ENCODE results near the gene C9orf57. TPM values are rescaled to one million over a fixed set of nuclear protein-coding genes. Genes with fewer than 3 reads are reported as not detected.

The C9orf57 gene
- total and polyA plus RNA-seq, 2 donors (not counting 1 experiment from before 2014, with no cell fraction given) = not detected

GRCh38 chr9:72037571-72037970 is 22.8 kb downstream of the C9orf57 start:
- Mint-ChIP-seq H3K9me3 (ENCODE audit: insufficient read depth) (no peaks in the 10 kb centered on the region), H3K27ac (no peak overlapping the region), H3K27me3 (peaks cover 20% of the 10 kb centered on the region), H3K4me1 (peaks cover 5% of the 10 kb centered on the region), H3K4me3 (no peak overlapping the region)
- DNase-seq (no peak), ATAC-seq (ENCODE audit: low read depth) (no peak)
- Histone ChIP-seq H3K27me3 (replicated peaks in 1 of 4; ENCODE audit: control extremely low read depth in 1 of 4, control insufficient read depth in 3 of 4, insufficient read depth in 4 of 4, low read length in 3 of 4) (no peaks in the 10 kb centered on the region), H3K36me3 (replicated peaks in 1 of 2; ENCODE audit: control extremely low read depth in 1 of 2, control insufficient read depth in 1 of 2, extremely low read depth in 1 of 2, insufficient read depth in 2 of 2, low read length in 1 of 2) (no peaks in the 10 kb centered on the region), H3K4me1 (ENCODE audit: control insufficient read depth in 2 of 2, insufficient read depth in 2 of 2, low read length in 2 of 2) (peaks cover 4 to 5% of the 10 kb centered on the region in 2 donors), H3K79me2 (ENCODE audit: control insufficient read depth, insufficient read depth, low read length) (no peaks in the 10 kb centered on the region), H3K9ac (ENCODE audit: low read length) (no peak overlapping the region), H3K4me3 (ENCODE audit: control extremely low read depth in 1 of 5, extremely low read depth in 1 of 5, insufficient read depth in 1 of 5, low read depth in 2 of 5, low read length in 4 of 5) (no peak overlapping the region), H2AFZ (ENCODE audit: insufficient read depth, low read depth, low read length, poor library complexity, severe bottlenecking) (no peak overlapping the region), H3K4me2 (replicated peaks; ENCODE audit: low read depth, low read length, poor library complexity, severe bottlenecking) (no peak overlapping the region), H4K20me1 (ENCODE audit: control insufficient read depth, insufficient read depth, low read length, poor library complexity, severe bottlenecking) (no peaks in the 10 kb centered on the region), H3K27ac (ENCODE audit: low read length in 2 of 2) (no peak overlapping the region), H3K9me3 (ENCODE audit: control extremely low read depth in 1 of 3, control insufficient read depth in 2 of 3, insufficient read depth in 1 of 3, low read length in 2 of 3) (no peaks in the 10 kb centered on the region)
- POLR2A ChIA-PET = no interaction called here
- TF ChIP-seq CTCF (IDR thresholded peaks at IDR 0.05) (no peak), EZH2 (IDR thresholded peaks at IDR 0.05; ENCODE audit: borderline replicate concordance, insufficient read depth, low read depth, low read length, poor library complexity, severe bottlenecking) (no peak)
- 91% methylated on average over 3 of the region's 4 CpGs for WGBS (ENCODE audit: insufficient coverage)
- intact Hi-C loops (cut with micrococcal nuclease) = no loop called here
- CTCF ChIA-PET = interaction anchor here (0.7 to 4.4 kb wide), 4 partner anchors 12 to 784 kb away, joined by 3 to 55 read pairs (median 4); no protein-coding TSS in a partner anchor

GRCh38 chr9:72030767-72031166 is 29.6 kb downstream of the C9orf57 start:
- peaks cover under 1% of the 10 kb centered on the region for H3K4me1 Mint-ChIP-seq
- no peak overlapping the region for H3K27ac Mint-ChIP-seq
- H3K27me3 Mint-ChIP-seq = peaks cover 20% of the 10 kb centered on the region
- no peak overlapping the region for H3K4me3 Mint-ChIP-seq
- Histone ChIP-seq H3K9me3 (ENCODE audit: control extremely low read depth in 1 of 3, control insufficient read depth in 2 of 3, insufficient read depth in 1 of 3, low read length in 2 of 3) (no peaks in the 10 kb centered on the region), H3K9ac (ENCODE audit: low read length) (no peak overlapping the region), H3K79me2 (ENCODE audit: control insufficient read depth, insufficient read depth, low read length) (no peaks in the 10 kb centered on the region), H3K4me1 (ENCODE audit: control insufficient read depth in 2 of 2, insufficient read depth in 2 of 2, low read length in 2 of 2) (no peaks in the 10 kb centered on the region), H2AFZ (ENCODE audit: insufficient read depth, low read depth, low read length, poor library complexity, severe bottlenecking) (no peak overlapping the region), H3K27me3 (replicated peaks in 1 of 4; ENCODE audit: control extremely low read depth in 1 of 4, control insufficient read depth in 3 of 4, insufficient read depth in 4 of 4, low read length in 3 of 4) (peaks cover 0 to 3% (median 0%) of the 10 kb centered on the region in 4 experiments), H4K20me1 (ENCODE audit: control insufficient read depth, insufficient read depth, low read length, poor library complexity, severe bottlenecking) (no peaks in the 10 kb centered on the region), H3K36me3 (replicated peaks in 1 of 2; ENCODE audit: control extremely low read depth in 1 of 2, control insufficient read depth in 1 of 2, extremely low read depth in 1 of 2, insufficient read depth in 2 of 2, low read length in 1 of 2) (no peaks in the 10 kb centered on the region), H3K4me2 (replicated peaks; ENCODE audit: low read depth, low read length, poor library complexity, severe bottlenecking) (no peak overlapping the region), H3K27ac (ENCODE audit: low read length in 2 of 2) (no peak overlapping the region), H3K4me3 (ENCODE audit: control extremely low read depth in 1 of 5, extremely low read depth in 1 of 5, insufficient read depth in 1 of 5, low read depth in 2 of 5, low read length in 4 of 5) (no peak overlapping the region)
- CTCF ChIA-PET = interaction anchor here (3.7 kb wide), 1 partner anchor 8 kb away, joined by 14 read pairs; no protein-coding TSS in a partner anchor
- intact Hi-C loops (cut with micrococcal nuclease) = no loop called here
- WGBS (ENCODE audit: insufficient coverage) = no CpG with 5 or more reads among the region's 2 CpGs
- TF ChIP-seq EZH2 (IDR thresholded peaks at IDR 0.05; ENCODE audit: borderline replicate concordance, insufficient read depth, low read depth, low read length, poor library complexity, severe bottlenecking) = no peak
- TF ChIP-seq CTCF (IDR thresholded peaks at IDR 0.05) = no peak
- DNase-seq (no peak), ATAC-seq (ENCODE audit: low read depth) (no peak)
- POLR2A ChIA-PET = no interaction called here
- no peaks in the 10 kb centered on the region for H3K9me3 Mint-ChIP-seq (ENCODE audit: insufficient read depth)
